Dermis microvascular lymphatic vessel endothelial cell (primary cell): Measurements from ENCODE around the gene ABCF3. TPM values are rescaled to one million over a fixed set of nuclear protein-coding genes. Genes with fewer than 3 reads are reported as not detected.

ENCODE experiments used
- total RNA-seq: library from RNA; depleted of rRNA; stranded (reverse); fragments of >200 nt; gene quantifications from 2 replicates; pipeline ENCODE4 v1.2.1, GENCODE V29; 2014

ABCF3 gene
- total RNA-seq, 1 donor from 2014 or later = 45.7 TPM

Other genes starting within 250 kb of the ABCF3 start
- 10.1 and 12.4 TPM in 2 replicates for gene ABCC5, start 168.3 kb upstream of the ABCF3 start, total RNA-seq
- not detected in 2 replicates for gene HTR3D, start 154.5 kb upstream of the ABCF3 start, total RNA-seq
- under 0.01 TPM in 1 of 2 replicates, not detected in the other for gene HTR3C, start 133.2 kb upstream of the ABCF3 start, total RNA-seq
- gene HTR3E, start 89.1 kb upstream of the ABCF3 start, total RNA-seq = not detected in 2 replicates
- gene EIF2B5, start 50.8 kb upstream of the ABCF3 start, total RNA-seq = 31.5 and 38.3 TPM in 2 replicates
- 13.9 and 28.1 TPM in 2 replicates for gene DVL3, start 30.8 kb upstream of the ABCF3 start, total RNA-seq
- 379 and 607 TPM in 2 replicates for gene AP2M1, start 11.3 kb upstream of the ABCF3 start, total RNA-seq
- gene VWA5B2, start 43.4 kb downstream of the ABCF3 start, total RNA-seq = not detected in 2 replicates
- gene ALG3, start 62.8 kb downstream of the ABCF3 start, total RNA-seq = 20.5 and 25.0 TPM in 2 replicates
- 3.5 and 4.7 TPM in 2 replicates for gene EEF1AKMT4, start 63.5 kb downstream of the ABCF3 start, total RNA-seq
- not detected in 2 replicates for gene CAMK2N2, start 75.4 kb downstream of the ABCF3 start, total RNA-seq
- gene ECE2, start 89.8 kb downstream of the ABCF3 start, total RNA-seq = not detected in 2 replicates
- 428 and 463 TPM in 2 replicates for gene PSMD2, start 113.0 kb downstream of the ABCF3 start, total RNA-seq
- gene EIF4G1, start 128.4 kb downstream of the ABCF3 start, total RNA-seq = 212 and 278 TPM in 2 replicates
- gene FAM131A, start 151.4 kb downstream of the ABCF3 start, total RNA-seq = 25.2 and 43.9 TPM in 2 replicates
- gene CLCN2, start 175.4 kb downstream of the ABCF3 start, total RNA-seq = 2.1 and 2.3 TPM in 2 replicates
- 82.8 and 89.1 TPM in 2 replicates for gene POLR2H, start 175.5 kb downstream of the ABCF3 start, total RNA-seq
- under 0.01 TPM in 2 replicates for gene THPO, start 192.0 kb downstream of the ABCF3 start, total RNA-seq
- gene CHRD, start 193.9 kb downstream of the ABCF3 start, total RNA-seq = 0.63 and 0.77 TPM in 2 replicates